Brain microvascular endothelial cell (primary cell): ENCODE results near the gene SPHK2.

Experiments used
- DNase-seq: peaks from one replicate; pipeline ENCODE4 v3.0.0-alpha.2; 2020
- H3K27ac ChIP-seq: fragments of 250-450 bp; sonication (Bioruptor Pico); 2 replicates; pipeline ENCODE4 v1.5.1; 2020; ENCODE audit warnings: mild to moderate bottlenecking, moderate library complexity
- H3K27me3 ChIP-seq: fragments of 250-450 bp; sonication (Bioruptor Pico); replicated peaks from 2 replicates; pipeline ENCODE4 v1.5.1; 2020; ENCODE audit warnings: mild to moderate bottlenecking
- H3K36me3 ChIP-seq: fragments of 250-450 bp; sonication (Bioruptor Pico); replicated peaks from 2 replicates; pipeline ENCODE4 v1.5.1; 2020; ENCODE audit warnings: mild to moderate bottlenecking
- H3K4me3 ChIP-seq: 2 replicates; pipeline ENCODE4 v1.5.1; 2011; ENCODE audit warnings: low read depth, mild to moderate bottlenecking, control low read depth, low read length, moderate library complexity
- in situ Hi-C: cut with HindIII; loops from 2 replicates; pipeline ENCODE4 v1.10.0; 2017; ENCODE audit warnings: low sequenced_read_pairs, low pct_ligation_motif_present
- TF ChIP-seq, protein P1 (sequence below): IDR thresholded peaks from 2 replicates; pipeline ENCODE4 v1.5.1; 2011; ENCODE audit warnings: low read depth, mild to moderate bottlenecking, moderate library complexity, low read length, control low read depth, inconsistent platforms; ENCODE audit errors: missing control alignments

The SPHK2 gene

DNA sequence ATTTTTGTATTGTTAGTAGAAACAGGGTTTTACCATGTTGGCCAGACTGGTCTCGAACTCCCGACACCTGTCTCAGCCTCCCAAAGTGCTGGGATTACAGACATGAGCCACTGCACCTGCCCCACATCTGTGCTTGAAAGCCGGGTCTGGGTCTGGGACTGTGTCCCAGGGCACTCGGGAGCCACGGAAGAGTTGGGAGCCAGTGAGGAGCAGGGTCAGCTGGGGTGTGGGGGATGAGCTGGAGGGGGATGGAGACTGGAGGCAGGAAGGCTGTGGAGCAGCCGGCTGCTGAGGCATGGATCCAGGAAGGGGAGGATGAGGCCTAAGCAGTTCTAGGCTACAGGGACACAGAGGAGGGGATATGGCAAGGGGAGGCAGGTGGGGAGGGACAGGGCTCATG lies 23.5 kb upstream of the SPHK2 start:
- TF ChIP-seq, protein P1, sequence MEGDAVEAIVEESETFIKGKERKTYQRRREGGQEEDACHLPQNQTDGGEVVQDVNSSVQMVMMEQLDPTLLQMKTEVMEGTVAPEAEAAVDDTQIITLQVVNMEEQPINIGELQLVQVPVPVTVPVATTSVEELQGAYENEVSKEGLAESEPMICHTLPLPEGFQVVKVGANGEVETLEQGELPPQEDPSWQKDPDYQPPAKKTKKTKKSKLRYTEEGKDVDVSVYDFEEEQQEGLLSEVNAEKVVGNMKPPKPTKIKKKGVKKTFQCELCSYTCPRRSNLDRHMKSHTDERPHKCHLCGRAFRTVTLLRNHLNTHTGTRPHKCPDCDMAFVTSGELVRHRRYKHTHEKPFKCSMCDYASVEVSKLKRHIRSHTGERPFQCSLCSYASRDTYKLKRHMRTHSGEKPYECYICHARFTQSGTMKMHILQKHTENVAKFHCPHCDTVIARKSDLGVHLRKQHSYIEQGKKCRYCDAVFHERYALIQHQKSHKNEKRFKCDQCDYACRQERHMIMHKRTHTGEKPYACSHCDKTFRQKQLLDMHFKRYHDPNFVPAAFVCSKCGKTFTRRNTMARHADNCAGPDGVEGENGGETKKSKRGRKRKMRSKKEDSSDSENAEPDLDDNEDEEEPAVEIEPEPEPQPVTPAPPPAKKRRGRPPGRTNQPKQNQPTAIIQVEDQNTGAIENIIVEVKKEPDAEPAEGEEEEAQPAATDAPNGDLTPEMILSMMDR: no peak
- DNase-seq: no peak
- H3K4me3 ChIP-seq: no peak overlapping the region
- in situ Hi-C loops: no loop called here
- no peaks in the 10 kb centered on the region for H3K27me3 ChIP-seq
- H3K27ac ChIP-seq: no peak overlapping the region
- H3K36me3 ChIP-seq: no peaks in the 10 kb centered on the region

DNA sequence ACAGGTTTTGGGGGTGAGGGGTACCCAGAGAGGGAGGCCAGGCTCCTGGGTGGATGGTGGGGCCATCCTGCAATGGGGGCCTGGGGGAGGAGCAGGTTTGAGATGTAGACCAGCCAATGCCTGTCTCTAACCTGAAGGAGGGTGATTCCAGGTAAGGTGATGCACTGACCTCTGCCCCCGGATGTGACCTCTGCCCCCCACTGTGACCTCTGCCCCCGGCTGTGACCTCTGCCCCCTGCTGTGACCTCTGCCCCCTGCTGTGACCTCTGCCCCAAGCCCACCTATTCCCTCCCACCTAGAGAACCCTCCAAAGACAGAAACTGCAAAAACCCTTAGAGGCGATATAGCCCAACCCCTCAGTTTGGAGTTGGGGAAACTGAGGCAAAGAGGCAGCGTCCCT lies 23.1 kb upstream of the SPHK2 start:
- in situ Hi-C loops: no loop called here
- DNase-seq: no peak
- no peaks in the 10 kb centered on the region for H3K27me3 ChIP-seq
- H3K27ac ChIP-seq: no peak overlapping the region
- H3K36me3 ChIP-seq: no peaks in the 10 kb centered on the region
- TF ChIP-seq, protein P1: no peak
- no peak overlapping the region for H3K4me3 ChIP-seq

DNA sequence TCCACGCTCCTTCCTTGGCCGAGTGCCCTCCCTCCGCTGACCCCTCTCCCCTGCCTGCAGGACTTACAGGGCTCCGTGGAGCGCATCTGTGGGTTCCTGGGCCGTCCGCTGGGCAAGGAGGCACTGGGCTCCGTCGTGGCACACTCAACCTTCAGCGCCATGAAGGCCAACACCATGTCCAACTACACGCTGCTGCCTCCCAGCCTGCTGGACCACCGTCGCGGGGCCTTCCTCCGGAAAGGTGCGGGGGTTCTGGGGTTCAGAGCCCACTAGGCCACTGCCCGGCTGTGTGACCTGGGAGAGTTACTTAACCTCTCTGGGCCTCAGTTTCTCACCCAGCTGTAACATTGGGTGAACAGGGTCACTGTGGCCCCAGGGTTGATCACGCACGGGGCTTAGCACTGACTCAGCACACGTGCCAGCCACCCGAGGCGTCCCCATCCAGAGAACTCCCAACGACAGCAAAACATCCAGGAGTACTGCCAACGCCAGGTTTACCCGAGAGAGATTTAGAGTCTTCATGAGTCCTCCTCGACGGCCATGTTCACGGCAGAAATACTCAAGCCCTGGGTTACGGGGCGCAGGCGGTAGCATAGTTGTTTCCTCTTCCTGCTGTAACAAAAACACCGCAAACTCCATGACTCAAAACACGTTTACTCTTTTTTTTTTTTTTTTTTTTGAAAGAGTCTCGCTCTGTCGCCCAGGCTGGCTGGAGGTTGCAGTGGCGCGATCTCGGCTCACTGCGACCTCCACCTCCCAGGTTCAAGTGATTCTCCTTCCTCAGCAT lies 22.4 kb upstream of the SPHK2 start:
- in situ Hi-C loops: no loop called here
- TF ChIP-seq, protein P1: no peak
- Histone ChIP-seq H3K27me3 (no peaks in the 10 kb centered on the region), H3K27ac (no peak overlapping the region), H3K36me3 (no peaks in the 10 kb centered on the region), H3K4me3 (no peak overlapping the region)
- DNase-seq: no peak

DNA sequence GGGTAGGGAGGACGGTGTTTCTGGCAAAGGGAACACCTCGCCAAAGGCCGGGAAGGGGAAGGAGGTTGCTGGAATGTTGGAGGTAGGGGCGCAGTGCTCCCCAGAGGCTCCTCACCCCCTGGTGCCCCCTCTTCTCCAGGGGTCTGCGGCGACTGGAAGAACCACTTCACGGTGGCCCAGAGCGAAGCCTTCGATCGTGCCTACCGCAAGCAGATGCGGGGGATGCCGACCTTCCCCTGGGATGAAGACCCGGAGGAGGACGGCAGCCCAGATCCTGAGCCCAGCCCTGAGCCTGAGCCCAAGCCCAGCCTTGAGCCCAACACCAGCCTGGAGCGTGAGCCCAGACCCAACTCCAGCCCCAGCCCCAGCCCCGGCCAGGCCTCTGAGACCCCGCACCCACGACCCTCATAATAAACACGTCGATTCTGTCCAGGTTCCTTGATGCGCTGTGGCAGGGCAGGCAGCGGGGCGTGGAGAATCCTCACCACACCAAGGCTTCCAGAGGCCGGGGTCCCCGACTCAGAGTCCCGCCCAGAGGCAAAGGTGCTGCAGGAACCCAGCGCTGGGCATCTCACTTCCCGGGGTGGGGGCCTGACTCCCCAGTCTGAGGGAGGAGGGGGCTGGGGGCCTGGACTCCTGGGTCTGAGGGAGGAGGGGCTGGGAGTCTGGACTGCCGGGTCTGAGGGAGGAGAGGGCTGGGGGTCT lies 20.2 kb upstream of the SPHK2 start:
- in situ Hi-C loops: no loop called here
- TF ChIP-seq, protein P1: no peak
- no peak for DNase-seq
- H3K4me3 ChIP-seq: no peak overlapping the region
- H3K27me3 ChIP-seq: no peaks in the 10 kb centered on the region
- H3K27ac ChIP-seq: no peak overlapping the region
- no peaks in the 10 kb centered on the region for H3K36me3 ChIP-seq

DNA sequence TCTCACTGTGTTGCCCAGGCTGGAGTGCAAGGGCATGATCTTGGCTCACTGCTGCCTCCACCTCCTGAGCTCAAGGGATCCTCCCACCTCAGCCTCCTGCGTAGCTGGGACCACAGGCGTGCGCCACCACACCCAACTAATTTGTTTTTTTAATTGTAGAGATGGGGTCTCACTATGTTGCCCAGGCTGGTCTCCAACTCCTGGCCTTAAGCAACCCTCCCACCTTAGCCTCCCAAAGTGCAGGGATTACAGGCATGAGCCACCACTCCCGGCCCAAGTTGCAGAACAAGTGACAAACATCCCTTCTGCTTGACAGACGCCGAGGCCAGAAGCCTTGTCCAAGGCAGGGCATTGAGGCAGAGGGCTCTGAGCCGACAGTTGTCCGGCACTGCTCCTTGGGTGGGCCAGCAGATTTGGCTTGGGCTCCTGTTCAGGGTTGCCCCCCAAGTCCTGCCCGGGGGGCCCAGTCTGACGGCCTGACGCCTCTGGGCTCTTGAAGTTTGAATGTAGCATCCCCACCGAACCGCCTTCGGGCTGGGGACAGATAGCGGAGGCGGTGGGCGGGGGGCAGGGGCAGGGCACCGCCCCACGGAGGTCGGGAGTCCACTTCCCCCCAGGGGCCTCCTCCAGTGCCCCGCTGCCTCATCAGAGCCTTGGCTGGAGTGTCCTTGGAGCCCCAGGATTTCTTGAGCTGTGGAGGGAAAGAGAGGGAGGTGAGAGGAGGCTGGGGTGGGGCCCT lies 18.5 kb upstream of the SPHK2 start:
- Histone ChIP-seq H3K27ac (no peak overlapping the region), H3K4me3 (no peak overlapping the region), H3K27me3 (no peaks in the 10 kb centered on the region), H3K36me3 (no peaks in the 10 kb centered on the region)
- in situ Hi-C loops: no loop called here
- TF ChIP-seq, protein P1: no peak
- DNase-seq: no peak
